CD4-positive, alpha-beta memory T cell (primary cell): Measurements from ENCODE around the gene SP4. TPM values are rescaled to one million over a fixed set of nuclear protein-coding genes. Genes with fewer than 3 reads are reported as not detected.
"Not testable (repeated sequence)": the region's sequence is repeated elsewhere in the genome, so short reads cannot be mapped to it uniquely, and the experiment has no call there.

Experiments
- CTCF ChIA-PET: fragments of 350-600 bp; sonication (Branson Sonifier 250); formaldehyde crosslinking; loops from one replicate; lab custom pipeline; 2021; ENCODE audit warnings: inconsistent platforms; ENCODE audit not compliant: partially characterized antibody; lab: Charles Lee
- POLR2A ChIA-PET: fragments of 350-600 bp; sonication (Branson Sonifier 250); formaldehyde crosslinking; loops from one replicate; lab custom pipeline; 2021; ENCODE audit not compliant: partially characterized antibody; lab: Charles Lee
- DNase-seq, 5 donors: peaks; one replicate each; pipeline versions ENCODE4 v3.0.0 to v3.0.0-alpha.2; 2020 to 2022; ENCODE audit warnings: mixed read lengths in 1 of 5
- H3K27ac ChIP-seq: one replicate; pipeline ENCODE4 v1.7.0; 2013; ENCODE audit warnings: low read depth, low read length
- H3K27me3 ChIP-seq: 2 replicates; pipeline ENCODE4 v1.7.0; 2013; ENCODE audit warnings: mild to moderate bottlenecking, low read length, moderate library complexity; ENCODE audit not compliant: insufficient read depth
- H3K36me3 ChIP-seq: 2 replicates; pipeline ENCODE4 v1.7.0; 2013; ENCODE audit warnings: mild to moderate bottlenecking, low read length, moderate library complexity; ENCODE audit not compliant: insufficient read depth
- H3K4me1 ChIP-seq: 2 replicates; pipeline ENCODE4 v1.7.0; 2013; ENCODE audit warnings: mild to moderate bottlenecking, low read length, moderate library complexity; ENCODE audit not compliant: insufficient read depth
- H3K4me3 ChIP-seq, 2 donors: one replicate each; pipeline ENCODE4 v1.7.0; 2013; ENCODE audit warnings: low read length in 2 of 2, mild to moderate bottlenecking in 1 of 2
- H3K9me3 ChIP-seq, 2 donors: one replicate each; pipeline ENCODE4 v1.7.0; 2013; ENCODE audit warnings: low read length in 2 of 2, control low read depth in 1 of 2; ENCODE audit not compliant: control insufficient read depth in 1 of 2
- H3K27ac Mint-ChIP-seq, 7 donors: one replicate each; pipeline ENCODE4 v1.8.0; 2020 to 2021; ENCODE audit warnings: mixed read lengths in 7 of 7, mild to moderate bottlenecking in 6 of 7, inconsistent platforms in 3 of 7, moderate library complexity in 3 of 7
- H3K27me3 Mint-ChIP-seq, 2 donors: one replicate each; pipeline ENCODE4 v1.8.0; 2020 to 2021; ENCODE audit warnings: mixed read lengths in 2 of 2
- H3K36me3 Mint-ChIP-seq, 2 donors: one replicate each; pipeline ENCODE4 v1.8.0; 2020 to 2021; ENCODE audit warnings: mixed read lengths in 2 of 2, inconsistent platforms in 1 of 2, mild to moderate bottlenecking in 1 of 2
- H3K4me1 Mint-ChIP-seq, 4 donors: one replicate each; pipeline ENCODE4 v1.8.0; 2020 to 2021; ENCODE audit warnings: mixed read lengths in 4 of 4, mild to moderate bottlenecking in 1 of 4
- H3K4me3 Mint-ChIP-seq, 8 donors: one replicate each; pipeline ENCODE4 v1.8.0; 2020 to 2021; ENCODE audit warnings: mixed read lengths in 8 of 8, mild to moderate bottlenecking in 7 of 8, moderate library complexity in 6 of 8, inconsistent platforms in 3 of 8
- H3K9me3 Mint-ChIP-seq, 8 donors: one replicate each; pipeline ENCODE4 v1.8.0; 2020 to 2021; ENCODE audit warnings: mixed read lengths in 8 of 8, mild to moderate bottlenecking in 5 of 8, inconsistent platforms in 3 of 8, moderate library complexity in 1 of 8
- intact Hi-C: fragments of 100-400 bp; cut with micrococcal nuclease; formaldehyde crosslinking; loops from one replicate; pipeline ENCODE4 v1.15.1; 2023
- polyA plus RNA-seq, 2 donors: library from polyadenylated mRNA; unstranded; fragments of 300-500 nt; fragmentation: Illumina TruSeq; gene quantifications; one replicate each; pipeline ENCODE4 v1.2.3, GENCODE V29; 2021
- total RNA-seq, 2 experiments: library from RNA; stranded (reverse); gene quantifications; one replicate each; pipeline ENCODE4 v1.2.3, GENCODE V29; 2021

The SP4 gene
- total and polyA plus RNA-seq, 4 experiments from 2014 or later: 8.2 to 47.4 (median 28.6) TPM

GRCh38 chr7:21514062-21514461 lies 86.2 kb downstream of the SP4 start:
- ChIA-PET POLR2A (no interaction called here), CTCF (interaction anchor here (1.0 to 1.2 kb wide), 2 partner anchors 13 to 488 kb away, joined by 3 read pairs; no protein-coding TSS in a partner anchor)
- no peaks in the 10 kb centered on the region for H3K4me1 ChIP-seq
- no peaks in the 10 kb centered on the region for H3K9me3 ChIP-seq
- Mint-ChIP-seq H3K27ac (no peak overlapping the region), H3K36me3 (peaks cover 29 to 38% of the 10 kb centered on the region in 2 donors), H3K4me3 (no peak overlapping the region), H3K27me3 (no peaks in the 10 kb centered on the region), H3K4me1 (peaks cover 0 to 1% (median 0%) of the 10 kb centered on the region in 4 donors), H3K9me3 (peaks cover 0 to 3% (median 0%) of the 10 kb centered on the region in 8 donors)
- no peaks in the 10 kb centered on the region for H3K27me3 ChIP-seq
- no peak for DNase-seq
- H3K4me3 ChIP-seq: no peak overlapping the region
- intact Hi-C loops: no loop called here
- peaks cover 6% of the 10 kb centered on the region for H3K36me3 ChIP-seq
- no peak overlapping the region for H3K27ac ChIP-seq

GRCh38 chr7:21524680-21525079 lies 96.8 kb downstream of the SP4 start:
- Histone ChIP-seq H3K36me3 (no peaks in the 10 kb centered on the region), H3K4me3 (no peak overlapping the region), H3K27ac (no peak overlapping the region), H3K9me3 (no peaks in the 10 kb centered on the region), H3K4me1 (no peaks in the 10 kb centered on the region), H3K27me3 (no peaks in the 10 kb centered on the region)
- POLR2A ChIA-PET: no interaction called here
- peaks cover 0 to 3% (median 0%) of the 10 kb centered on the region in 8 donors for H3K9me3 Mint-ChIP-seq
- DNase-seq: no peak
- no peak overlapping the region for H3K4me3 Mint-ChIP-seq
- no peaks in the 10 kb centered on the region for H3K36me3 Mint-ChIP-seq
- intact Hi-C loops: loop anchor here (5.0 kb wide), 1 partner anchor 478 kb away; no protein-coding TSS in a partner anchor
- no peak overlapping the region for H3K27ac Mint-ChIP-seq
- no peaks in the 10 kb centered on the region for H3K27me3 Mint-ChIP-seq
- CTCF ChIA-PET: no interaction called here
- no peaks in the 10 kb centered on the region for H3K4me1 Mint-ChIP-seq

GRCh38 chr7:21526007-21526406 lies 98.1 kb downstream of the SP4 start:
- no peaks in the 10 kb centered on the region for H3K4me1 Mint-ChIP-seq
- no peaks in the 10 kb centered on the region for H3K36me3 Mint-ChIP-seq
- Histone ChIP-seq H3K4me3 (no peak overlapping the region), H3K36me3 (no peaks in the 10 kb centered on the region), H3K27me3 (no peaks in the 10 kb centered on the region), H3K9me3 (no peaks in the 10 kb centered on the region), H3K4me1 (no peaks in the 10 kb centered on the region), H3K27ac (no peak overlapping the region)
- POLR2A ChIA-PET: no interaction called here
- no peaks in the 10 kb centered on the region for H3K27me3 Mint-ChIP-seq
- CTCF ChIA-PET: interaction anchor here (1.2 to 2.3 kb wide), 5 partner anchors 9 to 270 kb away, joined by 3 to 11 read pairs (median 4); no protein-coding TSS in a partner anchor
- H3K9me3 Mint-ChIP-seq: peaks cover 0 to 3% (median 0%) of the 10 kb centered on the region in 8 donors
- intact Hi-C loops: loop anchor here (1.0 to 5.0 kb wide), 2 partner anchors 270 to 476 kb away; no protein-coding TSS in a partner anchor
- no peak overlapping the region for H3K4me3 Mint-ChIP-seq
- H3K27ac Mint-ChIP-seq: no peak overlapping the region
- DNase-seq: peak in 3 of 5 donors; percentile 9 to 23 (median 18)

GRCh38 chr7:21526448-21526847 lies 98.6 kb downstream of the SP4 start:
- no peaks in the 10 kb centered on the region for H3K4me1 Mint-ChIP-seq
- H3K9me3 ChIP-seq: no peaks in the 10 kb centered on the region
- no peaks in the 10 kb centered on the region for H3K4me1 ChIP-seq
- no peaks in the 10 kb centered on the region for H3K27me3 Mint-ChIP-seq
- ChIA-PET CTCF (interaction anchor here (0.9 to 2.3 kb wide), 8 partner anchors 9 to 474 kb away, joined by 3 to 11 read pairs (median 4); no protein-coding TSS in a partner anchor), POLR2A (no interaction called here)
- H3K4me3 ChIP-seq: no peak overlapping the region
- H3K36me3 Mint-ChIP-seq: no peaks in the 10 kb centered on the region
- H3K27ac ChIP-seq: no peak overlapping the region
- H3K36me3 ChIP-seq: no peaks in the 10 kb centered on the region
- intact Hi-C loops: loop anchor here (1.0 to 5.0 kb wide), 2 partner anchors 270 to 476 kb away; no protein-coding TSS in a partner anchor
- H3K27me3 ChIP-seq: no peaks in the 10 kb centered on the region
- no peak overlapping the region for H3K4me3 Mint-ChIP-seq
- no peak for DNase-seq
- peaks cover 0 to 3% (median 0%) of the 10 kb centered on the region in 8 donors for H3K9me3 Mint-ChIP-seq
- H3K27ac Mint-ChIP-seq: peak overlapping the region in 1 of 7 donors; percentile 1

DNA sequence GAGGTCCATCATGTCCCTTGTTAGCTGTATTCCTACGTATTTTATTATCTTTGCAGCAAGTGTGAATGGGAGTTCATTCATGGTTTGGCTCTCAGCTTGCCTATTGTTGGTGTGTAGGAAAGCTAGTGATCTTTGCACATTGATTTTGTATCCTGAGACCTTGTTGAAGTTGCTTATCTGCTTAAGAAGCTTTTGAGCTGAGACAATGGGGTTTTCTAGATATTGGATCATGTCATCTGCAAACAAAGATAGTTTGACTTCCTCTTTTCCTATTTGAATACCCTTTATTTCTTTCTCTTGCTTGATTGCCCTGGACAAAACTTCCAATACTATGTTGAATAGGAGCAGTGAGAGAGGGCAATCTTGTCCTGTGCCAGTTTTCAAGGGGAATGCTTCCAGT lies 104.6 kb downstream of the SP4 start:
- DNase-seq, H3K4me3 ChIP-seq, H3K27me3 ChIP-seq, CTCF ChIA-PET, H3K27ac Mint-ChIP-seq, H3K27ac ChIP-seq, H3K27me3 Mint-ChIP-seq, H3K4me3 Mint-ChIP-seq, H3K9me3 ChIP-seq, H3K4me1 ChIP-seq, intact Hi-C loops, H3K36me3 ChIP-seq, POLR2A ChIA-PET, H3K36me3 Mint-ChIP-seq, H3K4me1 Mint-ChIP-seq, H3K9me3 Mint-ChIP-seq: not testable (repeated sequence)

GRCh38 chr7:21533646-21534045 lies 105.8 kb downstream of the SP4 start:
- intact Hi-C loops, H3K27ac Mint-ChIP-seq, H3K27me3 ChIP-seq, CTCF ChIA-PET, H3K36me3 Mint-ChIP-seq, H3K9me3 Mint-ChIP-seq, H3K36me3 ChIP-seq, H3K4me3 Mint-ChIP-seq, POLR2A ChIA-PET, H3K4me3 ChIP-seq, DNase-seq, H3K4me1 ChIP-seq, H3K9me3 ChIP-seq, H3K4me1 Mint-ChIP-seq, H3K27ac ChIP-seq: not testable (repeated sequence)
- H3K27me3 Mint-ChIP-seq: peaks cover 5 to 10% of the 10 kb centered on the region in 2 donors

DNA sequence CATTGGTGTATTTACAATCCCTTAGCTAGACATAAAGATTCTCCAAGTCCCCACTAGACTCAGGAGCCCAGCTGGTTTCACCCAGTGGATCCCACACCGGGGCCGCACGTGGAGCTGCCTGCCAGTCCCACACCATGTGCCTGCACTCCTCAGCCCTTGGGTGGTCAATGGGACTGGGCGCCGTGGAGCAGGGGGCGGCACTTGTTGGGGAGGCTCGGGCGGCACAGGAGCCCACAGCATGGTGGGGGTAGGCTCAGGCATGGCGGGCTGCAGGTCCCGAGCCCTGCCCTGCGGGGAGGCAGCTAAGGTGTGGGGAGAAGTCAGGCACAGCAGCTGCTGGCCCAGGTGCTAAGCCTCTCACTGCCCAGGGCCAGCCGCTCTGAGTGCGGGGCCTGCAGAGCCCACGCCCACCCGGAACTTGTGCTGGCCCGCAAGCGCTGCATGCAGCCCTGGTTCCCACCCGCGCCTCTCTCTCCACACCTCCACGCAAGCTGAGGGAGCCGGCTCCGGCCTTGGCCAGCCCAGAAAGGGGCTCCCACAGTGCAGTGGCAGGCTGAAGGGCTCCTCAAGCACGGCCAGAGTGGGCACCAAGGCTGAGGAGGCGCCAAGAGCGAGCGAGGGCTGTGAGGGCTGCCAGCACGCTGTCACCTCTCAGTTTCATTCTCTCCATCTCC lies 108.7 kb downstream of the SP4 start:
- H3K27ac Mint-ChIP-seq, intact Hi-C loops, DNase-seq, H3K36me3 ChIP-seq, H3K36me3 Mint-ChIP-seq, H3K4me1 ChIP-seq, H3K9me3 ChIP-seq, H3K9me3 Mint-ChIP-seq, H3K4me3 Mint-ChIP-seq, H3K27me3 ChIP-seq, H3K27ac ChIP-seq, POLR2A ChIA-PET, H3K4me1 Mint-ChIP-seq, H3K4me3 ChIP-seq: not testable (repeated sequence)
- peaks cover 19 to 23% of the 10 kb centered on the region in 2 donors for H3K27me3 Mint-ChIP-seq
- CTCF ChIA-PET: interaction anchor here (0.9 kb wide), 1 partner anchor 8 kb away, joined by 4 read pairs; no protein-coding TSS in a partner anchor
